Jurkat, Clone E6-1 (cell line): ENCODE data around the gene VAV3.

ENCODE experiments used
- DNase-seq: peaks from one replicate; pipeline ENCODE4 v3.0.0-alpha.2; 2011; ENCODE audit warnings: low read depth, low spot score
- H3K4me3 ChIP-seq: 2 replicates; pipeline ENCODE4 v1.5.1; 2011; ENCODE audit warnings: mild to moderate bottlenecking, low read length, control low read depth, moderate library complexity

VAV3 gene

DNA sequence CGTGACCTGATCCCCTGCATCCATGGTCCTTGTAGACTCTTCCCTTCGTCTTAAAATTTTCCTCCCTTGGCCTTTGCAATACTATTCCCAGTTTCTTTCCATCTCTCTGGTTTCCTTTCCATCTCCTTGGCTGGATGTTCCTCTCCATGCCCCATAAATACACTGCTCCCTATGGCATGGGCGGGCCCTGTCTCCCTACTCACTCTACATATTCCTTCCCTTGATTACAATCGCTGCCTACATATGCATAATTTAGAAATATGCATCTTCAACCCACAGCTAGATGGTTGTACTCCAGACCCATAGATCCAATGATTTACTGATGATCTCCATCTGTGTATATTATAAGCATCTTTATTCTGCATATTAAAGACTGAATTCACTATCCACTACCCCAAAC, 419.1 kb downstream of the VAV3 start:
- H3K4me3 ChIP-seq: no peak overlapping the region
- DNase-seq: no peak

DNA sequence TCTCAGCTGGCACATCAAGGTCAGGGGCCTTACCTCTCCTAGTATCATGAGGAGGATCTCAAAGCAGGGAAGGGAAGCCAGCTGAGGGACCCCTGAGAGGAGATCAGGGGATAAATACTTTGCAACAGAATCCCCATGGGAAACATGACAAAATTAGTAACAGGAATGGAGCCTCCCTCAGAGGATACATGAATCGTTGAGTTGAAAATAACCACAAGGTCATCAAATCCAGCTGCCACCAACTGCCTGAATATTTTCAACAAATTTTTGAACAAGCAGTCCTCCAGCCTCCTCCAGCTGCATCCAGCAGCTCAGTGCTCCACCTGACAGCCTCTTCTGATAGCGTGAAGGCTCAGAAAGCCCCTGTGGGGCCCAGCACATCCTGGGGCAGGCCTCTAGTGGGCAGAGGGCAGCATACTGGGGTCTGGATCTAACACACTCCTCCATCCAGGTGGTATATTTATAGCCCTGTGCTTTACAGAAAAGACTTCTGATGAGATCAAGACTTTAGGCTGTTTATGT, 419.9 kb downstream of the VAV3 start:
- H3K4me3 ChIP-seq: no peak overlapping the region
- peak; percentile 28 for DNase-seq

DNA sequence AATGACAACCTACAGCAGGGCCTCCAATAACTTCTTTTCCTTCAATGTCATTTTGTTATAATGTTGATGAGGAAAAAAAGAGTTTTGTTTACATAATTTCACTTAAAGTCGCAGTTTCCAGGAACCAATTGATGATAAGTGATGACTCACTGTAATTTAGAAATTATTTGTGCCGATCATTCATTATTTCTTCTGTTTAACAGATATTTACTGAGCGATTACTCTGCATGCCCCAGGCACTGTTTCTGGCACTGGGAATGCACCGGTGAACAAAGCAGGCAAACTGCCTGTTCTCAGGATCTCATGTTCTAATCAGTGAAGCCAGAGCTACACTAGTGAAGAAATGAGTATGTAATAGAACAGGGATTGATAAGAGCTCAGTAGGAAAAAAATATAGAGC, 420.7 kb downstream of the VAV3 start:
- DNase-seq: no peak
- no peak overlapping the region for H3K4me3 ChIP-seq

DNA sequence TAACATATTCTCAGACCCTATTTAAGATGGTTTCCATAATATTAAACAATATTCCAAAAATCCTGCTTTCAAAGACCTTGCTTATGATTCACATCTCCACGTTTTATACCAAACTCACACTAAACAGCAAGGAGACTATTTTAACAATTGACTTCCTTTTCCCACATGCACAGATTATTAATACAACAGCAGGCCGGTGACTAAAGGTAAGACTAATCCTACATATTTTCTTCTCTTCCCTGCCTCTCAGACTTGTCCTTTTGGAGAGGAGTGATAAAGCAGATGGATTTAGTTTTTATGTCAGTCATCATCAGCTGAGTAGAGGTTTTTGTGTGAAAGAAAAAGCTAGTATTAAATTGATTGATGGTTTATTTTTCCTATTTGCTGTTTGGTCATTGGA, 423.6 kb downstream of the VAV3 start:
- no peak for DNase-seq

DNA sequence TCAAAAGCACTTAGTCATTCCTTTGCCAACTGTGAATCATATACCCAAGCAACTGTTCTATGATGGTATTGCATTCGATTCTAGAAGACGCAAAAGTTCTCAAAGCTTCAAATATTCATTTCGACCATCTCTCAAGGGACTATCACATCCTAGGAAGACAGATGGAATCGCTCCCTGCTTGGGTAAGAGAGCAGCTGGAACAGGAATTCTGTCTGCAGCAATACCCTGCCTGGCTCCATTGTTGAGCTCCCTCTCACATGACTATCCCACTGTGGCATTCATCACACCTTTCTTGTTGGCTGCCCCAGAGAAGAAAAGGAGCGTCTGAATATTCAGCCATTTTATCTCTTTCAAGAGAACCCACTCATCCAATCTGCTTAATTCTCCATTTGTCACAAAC, 426.5 kb downstream of the VAV3 start:
- DNase-seq: no peak
- no peak overlapping the region for H3K4me3 ChIP-seq

More for the DNA sequence above, 423.6 kb downstream of the VAV3 start:
- no peak overlapping the region for H3K4me3 ChIP-seq

DNA sequence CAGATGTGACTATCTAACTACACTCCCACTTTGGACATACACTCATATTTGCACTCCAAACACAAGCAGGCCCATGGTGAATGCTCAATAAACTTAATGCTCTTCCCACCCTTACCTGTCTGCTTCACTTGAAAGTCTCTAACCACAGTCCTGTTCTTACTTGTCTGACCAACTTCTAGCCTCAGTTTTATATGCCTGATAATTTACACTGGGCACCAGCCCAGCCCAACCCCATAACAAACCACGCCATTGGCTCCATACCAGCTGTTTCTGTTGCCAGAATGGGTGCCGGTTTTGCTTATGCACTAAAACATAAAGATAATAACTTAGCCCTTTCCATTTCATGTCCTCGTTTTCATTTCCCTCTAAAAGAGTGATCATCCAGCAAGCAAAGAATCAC, 428.7 kb downstream of the VAV3 start:
- H3K4me3 ChIP-seq: no peak overlapping the region
- DNase-seq: no peak

DNA sequence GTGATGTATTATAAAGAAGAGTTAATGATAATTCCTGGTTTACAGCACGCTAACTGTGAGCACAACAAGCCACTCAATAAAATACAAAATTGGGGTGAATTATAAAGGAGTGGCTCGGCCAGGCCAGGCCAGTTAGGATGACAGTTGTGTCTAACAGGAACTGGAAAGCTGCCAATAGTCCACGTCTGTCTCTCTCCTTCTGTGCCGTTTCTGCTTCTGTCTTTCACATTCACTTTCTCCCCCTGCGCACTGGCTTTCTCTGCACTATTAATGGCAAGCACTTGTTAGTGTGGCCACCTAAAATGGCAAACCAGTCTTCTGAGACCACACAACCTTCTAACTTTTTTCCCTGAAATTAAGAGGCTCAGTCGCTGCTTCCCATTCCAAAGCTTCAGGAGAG, 429.9 kb downstream of the VAV3 start:
- H3K4me3 ChIP-seq: no peak overlapping the region
- no peak for DNase-seq

DNA sequence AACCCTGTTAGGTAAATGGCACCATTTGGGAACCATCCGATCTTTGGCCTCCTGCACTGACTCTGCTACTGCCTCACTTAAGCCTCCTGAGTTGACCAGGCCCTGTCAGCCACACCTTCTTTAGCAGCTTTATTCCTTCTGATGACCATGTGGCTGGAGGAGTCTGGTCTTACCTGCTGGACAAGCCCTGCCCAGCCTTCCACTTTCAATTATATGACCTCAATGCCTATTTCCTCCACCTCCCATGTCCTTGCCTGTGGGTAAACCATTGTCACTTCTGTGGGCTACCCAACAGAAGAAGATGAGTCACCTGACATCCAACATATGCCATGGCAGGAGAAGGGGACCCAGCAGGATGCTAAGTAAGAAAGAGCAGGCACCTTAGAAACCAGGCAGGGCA, 430.3 kb downstream of the VAV3 start:
- DNase-seq: no peak

DNA sequence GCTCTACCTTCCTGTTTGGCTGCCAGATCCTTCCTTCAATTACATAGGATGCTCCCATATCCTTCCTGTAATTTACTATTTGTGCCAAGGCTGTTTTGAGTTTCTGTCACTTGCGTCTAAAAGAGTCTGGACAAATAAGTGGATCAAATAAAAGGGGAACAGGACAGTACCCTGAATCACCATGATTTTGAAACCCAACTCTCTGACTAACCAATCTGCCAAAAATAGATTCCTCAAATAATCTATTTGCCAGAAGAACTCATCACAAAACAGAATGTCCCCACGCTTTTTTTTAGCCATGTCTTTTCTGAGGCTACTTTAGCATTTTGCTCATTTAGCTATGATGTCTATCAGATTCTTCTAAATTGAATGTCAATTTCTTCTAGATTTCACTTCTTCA, 431.5 kb downstream of the VAV3 start:
- no peak for DNase-seq
- H3K4me3 ChIP-seq: no peak overlapping the region

More for the DNA sequence above, 430.3 kb downstream of the VAV3 start:
- H3K4me3 ChIP-seq: no peak overlapping the region

DNA sequence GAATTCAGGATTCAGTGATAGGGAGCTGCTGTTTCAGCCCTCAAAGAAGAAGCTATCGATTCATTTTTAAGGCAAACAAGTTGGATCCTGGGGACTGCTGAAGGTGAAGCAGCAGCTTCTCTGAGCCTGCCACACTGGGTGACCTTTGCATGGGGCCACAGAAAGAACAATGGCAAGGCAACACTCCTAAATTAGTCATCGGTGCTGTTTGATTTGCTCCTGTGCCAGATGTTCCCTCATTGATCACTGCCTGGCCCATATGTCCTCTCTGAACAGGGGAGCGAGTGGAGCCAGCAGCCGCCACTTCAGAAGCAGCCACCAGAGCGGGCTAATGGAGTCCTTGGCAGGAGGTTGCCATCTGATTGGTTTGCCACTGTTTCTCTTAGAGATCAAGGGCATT, 432.7 kb downstream of the VAV3 start:
- no peak for DNase-seq
- no peak overlapping the region for H3K4me3 ChIP-seq

DNA sequence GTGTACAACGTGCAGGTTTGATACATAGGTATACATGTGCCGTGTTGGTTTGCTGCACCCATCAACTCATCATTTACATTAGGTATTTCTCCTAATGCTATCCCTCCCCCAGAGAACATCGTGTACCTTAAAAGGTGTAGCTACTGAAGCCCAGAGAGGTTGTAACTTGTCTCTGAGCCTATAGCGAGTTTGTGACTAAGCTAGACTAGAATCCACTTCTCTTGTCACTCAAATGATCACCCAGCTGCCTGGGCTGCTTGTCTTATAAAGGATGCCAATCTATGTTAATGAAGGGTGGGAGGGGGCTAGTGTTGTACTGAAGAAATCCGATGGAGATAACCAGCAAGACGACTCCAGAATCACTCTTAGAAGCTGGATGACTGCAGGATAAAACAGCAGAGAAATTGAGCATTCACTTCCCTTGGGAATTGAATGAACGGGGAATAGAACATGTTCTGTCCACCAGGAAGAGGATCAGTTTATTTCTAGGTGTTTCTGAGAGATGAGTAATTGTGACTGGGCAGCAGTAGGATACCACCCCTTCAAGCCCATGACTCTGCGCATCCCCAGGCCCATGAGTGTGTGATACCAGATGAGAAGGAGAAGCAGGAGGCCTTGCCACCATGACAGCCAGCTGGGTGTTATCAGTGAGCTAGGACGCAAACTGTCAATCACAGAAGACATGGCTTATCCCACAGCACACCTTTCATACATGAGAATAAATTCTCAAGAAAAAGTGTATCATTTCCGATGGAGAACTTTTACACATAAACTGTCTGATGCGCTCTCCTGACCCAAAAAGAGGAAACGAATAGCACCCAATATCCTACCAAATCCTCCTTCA, 433.7 kb downstream of the VAV3 start:
- H3K4me3 ChIP-seq: no peak overlapping the region
- no peak for DNase-seq

DNA sequence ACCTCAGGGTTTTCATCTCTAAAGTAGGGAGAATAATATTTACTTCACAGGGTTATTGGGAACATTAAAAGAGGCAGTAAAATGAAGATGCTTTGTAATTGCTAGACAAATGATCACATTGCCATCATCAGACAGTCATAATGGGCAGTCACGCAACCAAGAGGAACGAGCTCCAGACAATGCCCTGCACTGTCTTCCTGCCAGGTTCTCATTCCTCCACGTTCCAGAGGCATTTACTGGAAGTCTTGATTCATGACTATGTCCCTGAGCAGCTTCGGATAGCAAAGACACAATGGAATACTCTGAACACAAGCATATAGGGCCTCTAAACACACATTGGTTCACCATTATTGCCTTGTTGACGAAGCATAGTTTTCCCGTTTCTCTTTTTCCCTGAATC, 434.4 kb downstream of the VAV3 start:
- DNase-seq: no peak
- H3K4me3 ChIP-seq: no peak overlapping the region

DNA sequence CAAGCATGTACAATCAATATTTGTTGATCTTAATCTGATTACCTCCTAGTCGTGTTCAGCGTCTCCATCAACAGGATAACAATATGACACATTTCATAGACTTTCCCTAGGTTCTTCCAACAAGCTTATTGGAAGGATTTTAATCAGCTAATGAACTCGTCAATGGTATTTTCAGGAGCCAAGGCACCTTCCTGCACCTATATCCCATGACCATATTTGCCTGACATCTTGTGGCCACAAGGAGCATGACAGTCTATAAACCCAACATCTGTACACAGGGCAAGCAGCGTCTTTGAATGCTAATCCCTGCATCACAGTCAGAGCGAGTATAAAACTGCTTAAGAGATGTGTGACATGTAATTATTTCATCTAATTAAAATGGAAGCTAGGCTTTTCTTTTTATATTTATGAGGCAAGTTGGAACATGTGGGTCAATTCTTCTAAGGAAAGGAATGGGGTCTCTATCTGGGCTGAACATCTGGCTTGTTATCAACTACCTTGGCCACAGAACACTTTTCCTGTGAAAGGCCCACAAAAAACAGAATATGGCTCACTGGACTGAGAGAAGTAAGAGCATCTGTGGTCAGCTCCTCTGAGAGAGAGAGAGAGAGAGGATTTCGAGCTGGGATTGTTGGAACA, 435.4 kb downstream of the VAV3 start:
- peak; percentile 54 for DNase-seq
- no peak overlapping the region for H3K4me3 ChIP-seq

DNA sequence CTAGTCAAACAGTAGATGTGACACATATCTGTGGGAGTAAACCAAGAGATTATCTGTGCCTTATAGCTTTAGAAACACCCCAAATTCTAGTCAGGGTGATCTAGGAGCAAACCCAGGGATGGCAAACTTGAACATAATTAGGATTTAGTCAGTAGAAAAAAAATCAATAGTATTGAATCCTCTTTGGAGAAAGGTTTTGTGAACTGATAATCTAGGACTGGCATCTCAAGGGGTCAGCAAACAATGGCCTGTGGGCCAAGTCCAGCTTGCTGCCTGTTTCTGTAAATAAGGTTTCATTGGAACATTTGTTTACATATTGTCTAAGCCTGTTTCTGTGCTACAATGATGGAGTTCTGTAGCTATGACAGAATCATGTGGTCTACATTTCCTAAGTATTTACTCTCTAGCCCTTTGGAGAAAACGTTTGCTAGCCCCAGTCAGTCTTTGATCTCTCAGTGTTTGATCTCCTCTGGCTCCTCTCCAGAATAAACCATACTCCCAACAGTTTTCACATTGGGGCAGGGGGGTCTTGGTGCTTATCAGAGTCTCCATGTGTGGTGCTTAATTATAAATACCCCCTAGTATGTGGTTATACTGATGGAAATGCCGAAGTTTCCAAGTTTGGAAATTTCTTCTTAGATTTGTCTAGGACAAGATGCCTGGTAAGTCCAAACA, 438.3 kb downstream of the VAV3 start:
- H3K4me3 ChIP-seq: no peak overlapping the region
- DNase-seq: no peak

DNA sequence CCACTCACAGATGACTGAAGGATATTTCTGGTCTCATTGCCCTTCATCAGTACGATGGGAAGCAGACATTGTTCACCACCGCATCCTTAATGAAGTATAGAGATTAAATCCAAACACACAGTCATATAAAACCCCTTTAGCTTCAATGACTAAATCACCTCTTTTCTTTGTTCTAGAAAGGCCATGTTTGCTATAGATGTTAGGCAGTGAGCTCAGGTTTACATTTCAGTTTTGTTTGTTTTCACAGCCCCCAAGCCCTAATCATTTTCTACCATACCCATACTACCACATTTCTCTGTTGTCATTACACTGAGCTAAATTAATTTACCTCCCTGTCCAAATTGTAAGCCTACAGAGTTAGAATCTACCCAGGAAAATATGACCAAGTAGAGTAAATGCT, 439.0 kb downstream of the VAV3 start:
- H3K4me3 ChIP-seq: no peak overlapping the region
- no peak for DNase-seq

DNA sequence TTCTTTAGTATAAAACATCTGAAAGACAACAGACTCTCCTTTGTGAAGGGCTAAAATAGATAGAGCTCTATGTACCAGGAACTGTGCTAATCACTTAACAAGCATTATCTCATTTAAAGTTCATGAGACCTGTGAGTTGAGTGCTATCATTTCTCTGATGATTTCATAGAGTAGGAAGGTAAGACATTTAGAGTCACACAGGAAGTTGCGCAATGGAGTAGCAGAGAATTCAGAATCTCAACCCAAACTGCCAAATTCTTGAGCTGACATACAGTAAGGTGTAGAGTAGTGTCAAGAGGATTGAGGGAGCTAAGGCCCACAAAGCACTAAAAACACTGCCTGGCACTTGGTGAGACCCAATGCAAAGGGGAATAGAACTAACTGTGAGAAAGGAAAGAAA, 439.8 kb downstream of the VAV3 start:
- no peak overlapping the region for H3K4me3 ChIP-seq
- DNase-seq: peak; percentile 31

DNA sequence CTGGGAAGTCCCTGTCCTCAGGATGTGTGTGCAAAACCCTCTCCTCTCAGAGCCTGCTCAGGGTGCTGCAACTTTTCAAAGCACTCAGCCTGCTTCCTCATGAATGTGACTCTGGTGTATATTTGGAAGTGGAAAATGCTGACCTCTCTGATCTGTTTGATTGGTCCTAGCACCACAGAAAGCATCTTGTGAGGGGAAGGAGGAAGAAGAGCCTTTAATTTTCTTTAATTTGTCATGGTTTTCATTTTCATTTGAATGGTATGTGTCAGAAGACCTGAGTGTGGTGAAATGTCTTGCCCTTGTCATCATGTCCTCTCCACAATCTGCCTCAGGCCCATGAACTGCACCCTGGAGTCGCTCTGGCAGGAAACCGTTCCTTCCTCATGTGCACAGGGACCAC, 440.7 kb downstream of the VAV3 start:
- DNase-seq: no peak

DNA sequence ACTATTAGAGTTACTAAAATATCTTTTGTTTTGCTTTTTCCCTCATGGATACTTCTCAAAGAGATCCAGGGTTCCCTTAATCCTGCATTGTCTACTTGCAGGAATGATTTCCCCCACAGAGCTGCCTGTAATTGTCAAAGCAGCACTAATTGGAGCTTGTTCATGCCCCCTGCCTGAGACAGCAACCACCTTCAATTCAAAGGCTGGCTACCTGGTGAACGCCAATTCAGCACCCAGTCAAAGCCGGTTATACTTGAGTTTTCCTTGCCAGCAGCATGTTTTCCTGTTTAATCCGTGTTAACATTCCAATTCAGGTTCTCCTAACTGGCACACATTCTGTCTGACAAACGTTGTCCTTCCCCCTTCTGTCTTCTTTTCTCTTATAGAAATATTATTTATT, 441.2 kb downstream of the VAV3 start:
- DNase-seq: no peak
- no peak overlapping the region for H3K4me3 ChIP-seq

More for the DNA sequence above, 440.7 kb downstream of the VAV3 start:
- no peak overlapping the region for H3K4me3 ChIP-seq

DNA sequence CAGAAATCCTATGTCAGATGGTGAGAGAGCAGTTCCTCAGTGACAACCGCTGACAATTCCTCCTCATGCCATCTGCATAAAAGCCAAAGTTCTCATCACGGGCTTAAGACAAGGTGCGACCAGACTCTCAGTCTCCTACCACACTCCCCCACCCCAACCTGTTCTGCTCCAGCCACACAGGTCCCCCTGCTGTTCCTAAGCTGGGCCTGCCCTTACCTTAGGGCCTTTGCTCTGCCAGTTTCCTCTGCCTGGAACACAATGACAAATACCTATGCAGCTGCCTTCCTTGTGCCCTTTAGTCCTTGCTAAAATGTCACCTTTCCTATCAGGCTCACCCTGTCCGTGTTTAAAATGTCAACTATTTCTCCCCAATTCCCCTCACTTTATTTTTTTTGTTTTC, 441.9 kb downstream of the VAV3 start:
- no peak for DNase-seq
- no peak overlapping the region for H3K4me3 ChIP-seq
